Measurements from ENCODE around the gene GAB4.
"Not testable (repeated sequence)": the region's sequence is repeated elsewhere in the genome, so short reads cannot be mapped to it uniquely, and the experiment has no call there.

GAB4 gene

GRCh38 chr22:17007852-17008731, at the start of gene GAB4:
TSS of gene GAB4 (minus strand) at chr22:17008222. CDS start at chr22:17008114, 108 bp downstream.
- no peak for DNase-seq (ENCODE audit: low read depth in 2 of 2, low spot score in 1 of 2)

GRCh38 chr22:17056807-17057206, 48.8 kb upstream of the GAB4 start:
- DNase-seq (ENCODE audit: low read depth in 2 of 2, low spot score in 1 of 2): no peak

GRCh38 chr22:17056058-17056457, 48.0 kb upstream of the GAB4 start:
- DNase-seq (ENCODE audit: low read depth in 2 of 2, low spot score in 1 of 2): no peak

GRCh38 chr22:17047656-17048055, 39.6 kb upstream of the GAB4 start:
- no peak for DNase-seq (ENCODE audit: low read depth in 2 of 2, low spot score in 1 of 2)

- no peak for DNase-seq (ENCODE audit: low read depth in 2 of 2, low spot score in 1 of 2)
Measured at GRCh38 chr22:17046566-17047348, 38.7 kb upstream of the GAB4 start.

- no peak for DNase-seq (ENCODE audit: low read depth in 2 of 2, low spot score in 1 of 2)
Measured at GRCh38 chr22:17043521-17043920, 35.5 kb upstream of the GAB4 start.

GRCh38 chr22:17036842-17037711, 29.1 kb upstream of the GAB4 start:
- not testable (repeated sequence) for DNase-seq (ENCODE audit: low read depth in 2 of 2, low spot score in 1 of 2)

GRCh38 chr22:17035976-17036841, 28.2 kb upstream of the GAB4 start:
- DNase-seq (ENCODE audit: low read depth in 2 of 2, low spot score in 1 of 2): not testable (repeated sequence)

- no peak for DNase-seq (ENCODE audit: low read depth in 2 of 2, low spot score in 1 of 2)
Measured at GRCh38 chr22:17035246-17035645, 27.2 kb upstream of the GAB4 start.

- not testable (repeated sequence) for DNase-seq (ENCODE audit: low read depth in 2 of 2, low spot score in 1 of 2)
Measured at GRCh38 chr22:17034532-17034931, 26.5 kb upstream of the GAB4 start.

GRCh38 chr22:17032277-17032676, 24.3 kb upstream of the GAB4 start:
- not testable (repeated sequence) for DNase-seq (ENCODE audit: low read depth in 2 of 2, low spot score in 1 of 2)

- not testable (repeated sequence) for DNase-seq (ENCODE audit: low read depth in 2 of 2, low spot score in 1 of 2)
Measured at GRCh38 chr22:17024380-17024779, 16.4 kb upstream of the GAB4 start.

GRCh38 chr22:17015552-17015951, 7.5 kb upstream of the GAB4 start:
- DNase-seq (ENCODE audit: low read depth in 2 of 2, low spot score in 1 of 2): not testable (repeated sequence)

GRCh38 chr22:17014101-17014440, 6.0 kb upstream of the GAB4 start:
- DNase-seq (ENCODE audit: low read depth in 2 of 2, low spot score in 1 of 2): not testable (repeated sequence)

- no peak for DNase-seq (ENCODE audit: low read depth in 2 of 2, low spot score in 1 of 2)
Measured at GRCh38 chr22:17013396-17014100, 5.5 kb upstream of the GAB4 start.

GRCh38 chr22:17012267-17012666, 4.2 kb upstream of the GAB4 start:
- no peak for DNase-seq (ENCODE audit: low read depth in 2 of 2, low spot score in 1 of 2)

- DNase-seq (ENCODE audit: low read depth in 2 of 2, low spot score in 1 of 2): no peak
Measured at GRCh38 chr22:17009640-17010291, 1.7 kb upstream of the GAB4 start.

- DNase-seq (ENCODE audit: low read depth in 2 of 2, low spot score in 1 of 2): no peak
Measured at GRCh38 chr22:17007257-17007656, 765 bp downstream of the GAB4 start.

GRCh38 chr22:16989915-16990314, 18.1 kb downstream of the GAB4 start:
- DNase-seq (ENCODE audit: low read depth in 2 of 2, low spot score in 1 of 2): no peak

Data from stimulated activated CD8-positive, alpha-beta memory T cell treated with anti-CD3 and anti-CD28 coated beads, Interleukin-4, amount 100 ng/mL, for 1 hour (primary cell).